Subcutaneous adipose tissue (tissue), 4 donors: ENCODE measurements around the gene GPR68. TPM values are rescaled to one million over a fixed set of nuclear protein-coding genes. Genes with fewer than 3 reads are reported as not detected.

Experiments
- total RNA-seq, 4 donors: library from RNA; depleted of rRNA; stranded (reverse); fragments of >200 nt; gene quantifications; one replicate each; pipeline ENCODE4 v1.1.0, GENCODE V29; 2016
- TF ChIP-seq, protein P1 (sequence below): fragments of 450-650 bp; IDR thresholded peaks from one replicate; pipeline ENCODE4 v1.5.1; 2016; ENCODE audit warnings: low read depth, mild to moderate bottlenecking, control low read depth, antibody characterized with exemption, moderate library complexity

Gene GPR68
- total RNA-seq, 4 donors from 2014 or later: 0.51 to 2.2 (median 1.2) TPM

DNA sequence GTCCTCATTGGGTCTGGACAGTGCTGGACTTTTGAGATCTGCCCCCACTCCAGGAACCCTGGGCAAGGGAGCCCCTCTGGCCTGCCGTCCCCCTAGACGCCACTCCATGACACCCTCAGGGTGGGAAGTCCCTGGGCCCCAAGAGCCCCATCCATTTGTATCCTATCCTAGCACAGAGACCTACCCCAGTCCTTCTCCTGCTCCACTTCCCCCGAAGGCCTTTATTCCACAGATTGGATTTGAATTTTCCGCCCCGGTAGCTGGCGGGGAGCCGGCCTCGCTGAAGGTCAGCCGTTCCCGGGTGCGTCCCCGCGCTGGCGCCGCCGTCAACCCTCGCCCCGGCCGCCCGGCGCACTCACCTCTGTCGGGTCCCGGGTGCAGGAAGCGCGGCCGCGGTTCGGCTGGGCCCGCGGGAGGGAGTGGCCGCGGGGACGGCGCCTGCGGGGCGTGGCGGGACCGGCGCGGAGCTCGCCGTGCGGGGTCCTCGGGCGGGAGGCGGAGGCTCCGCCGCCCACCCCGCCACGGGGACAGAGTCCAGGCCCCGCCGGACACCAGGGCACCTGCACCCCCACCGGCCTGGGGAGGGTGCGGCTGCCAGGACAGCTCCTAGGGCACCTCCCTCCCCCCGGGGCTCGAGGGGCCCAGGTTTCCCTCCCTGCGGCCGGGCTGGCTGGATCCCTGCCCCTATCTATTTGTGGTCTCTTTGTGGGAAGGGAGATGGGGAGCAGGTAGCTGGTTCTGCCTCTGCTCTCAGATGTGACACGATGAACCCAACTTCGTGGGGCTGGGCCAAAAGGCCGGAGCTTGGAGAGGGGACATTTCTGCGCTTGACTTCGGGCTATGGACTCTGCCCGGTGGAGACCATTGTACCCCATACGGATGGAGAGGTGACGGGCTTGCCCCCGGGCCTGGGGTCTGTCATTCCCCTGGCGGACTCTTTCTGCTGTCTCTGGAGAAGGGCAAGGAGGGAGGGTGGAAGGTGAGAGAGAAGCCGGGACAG, 19.9 kb upstream of the GPR68 start:
- TF ChIP-seq, protein P1, sequence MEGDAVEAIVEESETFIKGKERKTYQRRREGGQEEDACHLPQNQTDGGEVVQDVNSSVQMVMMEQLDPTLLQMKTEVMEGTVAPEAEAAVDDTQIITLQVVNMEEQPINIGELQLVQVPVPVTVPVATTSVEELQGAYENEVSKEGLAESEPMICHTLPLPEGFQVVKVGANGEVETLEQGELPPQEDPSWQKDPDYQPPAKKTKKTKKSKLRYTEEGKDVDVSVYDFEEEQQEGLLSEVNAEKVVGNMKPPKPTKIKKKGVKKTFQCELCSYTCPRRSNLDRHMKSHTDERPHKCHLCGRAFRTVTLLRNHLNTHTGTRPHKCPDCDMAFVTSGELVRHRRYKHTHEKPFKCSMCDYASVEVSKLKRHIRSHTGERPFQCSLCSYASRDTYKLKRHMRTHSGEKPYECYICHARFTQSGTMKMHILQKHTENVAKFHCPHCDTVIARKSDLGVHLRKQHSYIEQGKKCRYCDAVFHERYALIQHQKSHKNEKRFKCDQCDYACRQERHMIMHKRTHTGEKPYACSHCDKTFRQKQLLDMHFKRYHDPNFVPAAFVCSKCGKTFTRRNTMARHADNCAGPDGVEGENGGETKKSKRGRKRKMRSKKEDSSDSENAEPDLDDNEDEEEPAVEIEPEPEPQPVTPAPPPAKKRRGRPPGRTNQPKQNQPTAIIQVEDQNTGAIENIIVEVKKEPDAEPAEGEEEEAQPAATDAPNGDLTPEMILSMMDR: no peak

DNA sequence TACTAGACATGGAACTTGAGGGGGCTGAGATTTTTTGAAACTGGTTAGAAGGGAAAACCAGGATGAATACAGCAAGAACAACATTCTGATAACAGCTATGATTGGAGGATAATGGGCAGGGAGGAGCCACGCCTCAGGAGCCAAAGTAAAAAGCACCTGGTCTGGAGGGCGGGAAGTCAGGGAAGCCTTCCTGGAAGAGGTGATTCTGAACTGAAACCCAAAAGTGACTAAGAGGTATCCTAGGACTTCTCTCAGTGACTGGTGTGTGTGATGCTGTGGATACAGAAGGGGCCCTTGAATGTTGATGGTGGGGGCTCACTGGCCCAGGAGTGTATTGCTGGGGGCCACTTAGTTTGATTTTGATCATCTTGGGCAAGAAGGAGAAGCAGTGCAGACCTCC, 18.8 kb upstream of the GPR68 start:
- TF ChIP-seq, protein P1: no peak

DNA sequence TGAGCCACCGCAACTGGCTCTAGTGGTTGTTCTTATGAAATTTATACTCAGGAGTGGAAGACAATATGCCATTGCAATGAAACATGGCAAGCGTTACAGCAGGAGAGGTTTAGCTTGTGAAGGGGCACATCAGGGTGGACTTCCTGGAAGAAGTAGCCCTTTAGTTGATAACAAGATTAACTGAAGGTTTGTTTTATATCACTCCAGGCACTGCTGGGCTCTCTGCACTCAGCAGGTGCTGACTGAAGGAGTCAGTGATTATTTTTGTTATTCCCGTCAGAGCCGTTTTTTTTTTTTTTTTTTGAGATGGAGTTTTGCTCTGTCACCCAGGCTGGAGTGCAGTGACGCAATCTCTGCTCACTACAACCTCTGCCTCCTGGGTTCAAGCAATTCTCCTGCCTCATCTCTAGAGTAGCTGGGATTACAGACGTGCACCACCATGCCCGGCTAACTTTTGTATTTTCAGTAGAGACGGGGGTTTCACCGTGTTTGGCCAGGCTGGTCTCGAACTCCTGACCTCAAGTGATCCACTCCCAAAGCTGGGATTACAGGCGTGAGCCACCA, 17.6 kb upstream of the GPR68 start:
- TF ChIP-seq, protein P1: no peak

DNA sequence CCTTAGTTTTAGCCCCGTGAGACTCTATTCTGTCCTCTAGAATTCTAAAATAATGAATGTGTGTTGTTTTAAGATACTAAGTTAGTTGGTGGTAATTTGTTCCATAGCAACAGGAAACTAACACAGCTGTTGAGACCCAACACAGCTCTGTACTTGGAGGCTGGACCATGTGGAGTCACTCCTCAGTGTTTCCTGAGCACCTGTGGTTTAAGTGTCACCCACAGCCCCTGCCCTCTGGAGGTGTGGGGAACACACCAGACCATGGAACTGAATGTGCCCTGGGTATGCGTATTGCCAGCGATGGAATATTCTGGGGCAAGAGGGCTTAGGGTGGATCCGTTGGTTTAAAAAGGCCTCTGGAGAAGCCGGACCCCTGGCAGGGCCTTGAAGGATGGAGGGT, 16.6 kb upstream of the GPR68 start:
- TF ChIP-seq, protein P1: no peak

DNA sequence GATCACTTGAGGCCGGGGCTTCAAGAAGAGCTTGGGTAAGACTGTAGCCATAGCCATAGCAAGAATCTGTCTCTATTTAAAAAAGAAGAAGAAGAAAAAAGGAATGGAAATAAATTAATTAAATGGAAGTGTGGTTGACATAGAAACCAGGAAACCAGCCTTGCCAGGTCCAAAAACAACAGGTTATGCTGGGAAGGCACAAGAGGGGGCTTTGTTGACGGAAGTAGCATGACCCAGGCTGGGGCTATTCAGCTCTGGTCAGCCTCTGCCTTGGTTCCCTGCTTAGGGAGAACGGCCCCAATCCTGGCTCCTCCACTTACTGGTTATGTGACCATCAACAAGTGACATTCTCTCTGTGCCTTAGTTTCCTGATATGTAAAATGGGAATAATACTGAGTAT, 14.4 kb upstream of the GPR68 start:
- TF ChIP-seq, protein P1: no peak

DNA sequence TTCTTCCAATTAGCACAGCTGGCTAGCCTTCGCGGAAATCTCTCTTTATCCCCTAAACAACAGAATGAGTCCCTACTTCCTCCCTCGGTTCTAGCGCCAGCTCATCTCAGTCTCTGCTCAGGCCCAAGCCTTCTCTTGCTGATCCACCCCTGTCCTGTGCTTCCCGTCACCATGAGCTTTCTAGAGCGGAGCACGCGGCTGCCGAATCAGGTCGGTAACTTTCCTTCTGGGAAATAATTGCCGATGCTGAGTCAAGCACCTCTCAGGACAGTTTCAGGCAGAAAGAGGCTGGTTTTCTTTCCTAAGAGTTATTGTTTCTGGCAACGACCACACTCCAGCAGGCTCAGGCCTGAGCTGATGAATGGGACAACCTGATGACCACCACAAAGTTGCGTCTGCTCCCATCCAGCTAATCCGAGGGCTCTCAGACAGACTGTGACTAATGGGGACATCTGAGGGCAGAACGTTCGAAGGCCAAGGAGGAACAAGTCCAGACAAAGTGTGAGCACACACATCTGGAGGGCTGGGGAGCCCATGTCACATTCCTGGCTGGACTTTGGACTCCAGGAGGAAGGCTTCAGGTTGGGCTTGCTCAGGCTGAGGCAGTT, 13.6 kb upstream of the GPR68 start:
- TF ChIP-seq, protein P1: no peak
